22Rv1 (cell line): ENCODE results near the gene AGRN.
"Not testable (repeated sequence)": the region's sequence is repeated elsewhere in the genome, so short reads cannot be mapped to it uniquely, and the experiment has no call there.

Experiments used
- H3K27ac ChIP-seq: fragments of 450-650 bp; 2 replicates; pipeline ENCODE4 v1.5.1; 2017
- ZFX ChIP-seq: fragments of 450-650 bp; IDR thresholded peaks from 2 replicates; pipeline ENCODE4 v1.6.1; 2017; ENCODE audit warnings: antibody characterized with exemption, borderline replicate concordance
- TF ChIP-seq, protein P1 (sequence below): fragments of 450-650 bp; IDR thresholded peaks from 2 replicates; pipeline ENCODE4 v1.5.1; 2017; ENCODE audit warnings: mild to moderate bottlenecking

AGRN gene

DNA sequence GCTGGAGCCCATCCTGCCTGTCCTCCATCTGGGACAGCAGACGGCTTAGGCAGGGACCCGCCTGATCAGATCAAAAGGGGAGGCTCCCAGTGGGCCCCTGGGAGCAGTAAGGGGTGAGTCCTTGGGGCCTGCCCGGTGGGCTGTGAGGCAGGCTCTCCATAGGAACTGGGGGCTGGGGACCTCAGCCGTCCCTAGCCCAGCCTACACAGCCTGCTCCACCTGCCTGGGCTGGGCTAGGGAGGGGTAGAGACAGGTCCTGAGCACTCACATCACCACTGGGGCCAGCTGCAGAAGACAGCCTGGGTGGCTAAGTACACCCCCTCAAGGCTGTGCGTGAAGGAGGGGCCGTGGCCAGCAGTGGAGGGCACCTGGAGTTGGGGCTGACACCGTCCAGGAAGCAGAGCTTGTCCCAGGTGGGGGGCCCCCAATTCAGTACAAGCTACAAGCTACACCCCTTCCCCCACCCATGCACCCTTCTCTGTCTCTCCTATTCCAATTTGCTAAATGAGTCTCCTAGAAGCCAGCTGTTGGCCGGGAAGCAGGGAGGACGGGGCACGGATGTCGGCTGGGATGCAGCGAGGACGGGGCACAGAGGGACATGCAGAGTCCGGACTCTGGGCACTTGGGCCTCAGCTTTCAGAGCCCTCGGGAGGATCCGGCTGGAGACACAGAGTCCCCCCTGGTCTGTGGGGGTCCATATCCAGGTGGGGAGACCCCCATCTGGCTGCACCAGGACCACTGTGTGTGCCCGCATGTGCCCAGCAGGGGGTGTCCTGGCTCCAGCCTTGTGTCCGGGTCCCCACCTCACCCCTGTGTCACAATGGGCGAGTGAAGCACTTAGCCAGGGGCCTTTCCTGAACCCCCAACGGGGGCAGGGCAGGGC is 4.9 kb upstream of the AGRN start:
- H3K27ac ChIP-seq: peak overlapping the region; percentile 94
- TF ChIP-seq ZFX: no peak
- TF ChIP-seq, protein P1, sequence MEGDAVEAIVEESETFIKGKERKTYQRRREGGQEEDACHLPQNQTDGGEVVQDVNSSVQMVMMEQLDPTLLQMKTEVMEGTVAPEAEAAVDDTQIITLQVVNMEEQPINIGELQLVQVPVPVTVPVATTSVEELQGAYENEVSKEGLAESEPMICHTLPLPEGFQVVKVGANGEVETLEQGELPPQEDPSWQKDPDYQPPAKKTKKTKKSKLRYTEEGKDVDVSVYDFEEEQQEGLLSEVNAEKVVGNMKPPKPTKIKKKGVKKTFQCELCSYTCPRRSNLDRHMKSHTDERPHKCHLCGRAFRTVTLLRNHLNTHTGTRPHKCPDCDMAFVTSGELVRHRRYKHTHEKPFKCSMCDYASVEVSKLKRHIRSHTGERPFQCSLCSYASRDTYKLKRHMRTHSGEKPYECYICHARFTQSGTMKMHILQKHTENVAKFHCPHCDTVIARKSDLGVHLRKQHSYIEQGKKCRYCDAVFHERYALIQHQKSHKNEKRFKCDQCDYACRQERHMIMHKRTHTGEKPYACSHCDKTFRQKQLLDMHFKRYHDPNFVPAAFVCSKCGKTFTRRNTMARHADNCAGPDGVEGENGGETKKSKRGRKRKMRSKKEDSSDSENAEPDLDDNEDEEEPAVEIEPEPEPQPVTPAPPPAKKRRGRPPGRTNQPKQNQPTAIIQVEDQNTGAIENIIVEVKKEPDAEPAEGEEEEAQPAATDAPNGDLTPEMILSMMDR: peak; percentile 36

DNA sequence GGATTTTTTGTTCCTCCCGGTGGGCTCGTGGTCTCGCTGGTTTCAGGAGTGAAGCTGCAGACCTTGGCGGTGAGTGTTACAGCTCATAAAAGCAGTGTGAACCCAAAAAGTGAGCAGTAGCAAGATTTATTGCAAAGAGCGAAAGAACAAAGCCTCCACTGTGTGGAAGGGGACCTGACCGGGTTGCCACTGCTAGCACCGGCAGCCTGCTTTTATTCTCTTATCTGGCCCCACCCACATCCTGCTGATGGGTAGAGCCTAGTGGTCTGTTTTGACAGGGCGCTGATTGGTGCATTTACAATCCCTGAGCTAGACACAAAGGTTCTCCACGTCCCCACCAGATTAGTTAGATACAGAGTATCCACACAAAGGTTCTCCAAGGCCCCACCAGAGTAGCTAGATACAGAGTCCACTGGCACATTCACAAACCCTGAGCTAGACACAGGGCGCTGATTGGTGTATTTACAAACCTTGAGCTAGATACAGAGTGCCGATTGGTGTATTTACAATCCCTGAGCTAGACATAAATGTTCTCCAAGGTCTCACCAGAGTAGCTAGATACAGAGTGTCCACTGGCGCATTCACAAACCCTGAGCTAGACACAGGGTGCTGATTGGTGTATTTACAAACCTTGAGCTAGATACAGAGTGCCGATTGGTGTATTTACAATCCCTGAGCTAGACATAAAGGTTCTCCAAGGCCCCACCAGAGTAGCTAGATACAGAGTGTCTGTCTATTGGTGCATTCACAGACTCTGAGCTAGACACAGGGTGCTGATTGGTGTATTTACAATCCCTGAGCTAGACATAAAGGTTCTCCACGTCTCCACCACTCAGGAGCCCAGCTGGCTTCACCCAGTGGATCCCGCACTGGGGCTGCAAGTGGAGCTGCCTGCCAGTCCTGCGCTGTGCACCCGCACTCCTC is 2.3 kb upstream of the AGRN start:
- peak overlapping the region; percentile 30; the same call in 1 of the 2 replicates for H3K27ac ChIP-seq

DNA sequence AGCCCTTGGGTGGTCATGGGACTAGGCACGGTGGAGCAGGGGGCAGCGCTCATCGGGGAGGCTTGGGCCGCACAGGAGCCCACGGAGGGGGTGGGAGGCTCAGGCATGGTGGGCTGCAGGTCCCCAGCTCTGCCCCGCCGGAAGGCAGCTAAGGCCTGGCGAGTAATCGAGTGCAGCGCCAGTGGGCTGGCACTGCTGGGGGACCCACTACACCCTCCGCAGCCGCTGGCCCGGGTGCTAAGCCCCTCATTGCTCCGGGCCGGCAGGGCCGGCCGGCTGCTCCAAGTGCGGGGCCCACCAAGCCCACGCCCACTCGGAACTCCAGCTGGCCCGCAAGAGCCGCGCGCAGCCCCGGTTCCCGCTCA is 1.6 kb upstream of the AGRN start:
- not testable (repeated sequence) for H3K27ac ChIP-seq

DNA sequence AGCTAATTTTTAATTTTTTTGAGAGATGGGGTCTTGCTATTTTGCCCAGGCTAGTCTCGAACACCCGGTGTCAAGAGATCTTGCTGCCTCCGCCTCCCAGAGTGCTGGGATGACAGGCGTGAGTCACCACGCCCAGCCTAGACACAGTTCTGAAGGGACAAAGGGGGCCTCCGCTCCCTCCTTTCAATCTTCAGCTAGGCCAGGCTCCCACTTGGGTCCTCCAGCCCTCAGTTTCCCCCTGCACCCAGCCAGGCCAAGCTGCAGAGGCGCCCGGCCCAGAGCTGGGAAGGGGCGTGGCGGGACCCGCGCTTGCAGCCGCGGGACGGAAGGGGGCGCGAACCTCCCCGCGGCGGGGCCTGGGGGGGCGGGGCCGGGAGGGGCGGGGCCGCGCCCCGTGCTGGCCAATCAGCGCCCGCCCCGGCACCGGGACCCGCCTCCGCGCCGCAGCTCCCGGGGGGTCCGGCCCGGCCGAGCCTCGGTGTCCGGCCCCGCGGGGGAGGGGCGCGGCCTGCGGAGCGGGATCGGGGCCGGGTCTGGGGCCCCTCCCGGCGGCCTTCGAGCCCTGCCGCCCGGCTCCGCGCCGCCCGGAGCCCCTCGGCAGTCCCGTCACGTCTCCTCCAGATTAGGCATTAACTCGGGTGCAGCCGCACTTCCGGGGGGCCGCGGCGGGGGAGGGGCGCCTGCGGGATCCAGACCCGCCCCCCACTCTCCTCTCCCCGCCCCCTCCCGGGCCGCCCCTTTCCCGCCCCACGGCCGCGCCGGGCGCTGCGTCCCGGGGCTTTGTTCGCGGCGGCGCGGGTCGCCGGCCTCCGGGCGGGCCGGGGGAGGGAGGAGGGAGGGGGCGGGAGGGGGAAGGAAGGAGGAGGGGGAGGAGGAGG is 559 bp upstream of the AGRN start:
- TF ChIP-seq, protein P1: peak; percentile 89
- no peak for TF ChIP-seq ZFX
- peak overlapping the region; percentile 87 for H3K27ac ChIP-seq

DNA sequence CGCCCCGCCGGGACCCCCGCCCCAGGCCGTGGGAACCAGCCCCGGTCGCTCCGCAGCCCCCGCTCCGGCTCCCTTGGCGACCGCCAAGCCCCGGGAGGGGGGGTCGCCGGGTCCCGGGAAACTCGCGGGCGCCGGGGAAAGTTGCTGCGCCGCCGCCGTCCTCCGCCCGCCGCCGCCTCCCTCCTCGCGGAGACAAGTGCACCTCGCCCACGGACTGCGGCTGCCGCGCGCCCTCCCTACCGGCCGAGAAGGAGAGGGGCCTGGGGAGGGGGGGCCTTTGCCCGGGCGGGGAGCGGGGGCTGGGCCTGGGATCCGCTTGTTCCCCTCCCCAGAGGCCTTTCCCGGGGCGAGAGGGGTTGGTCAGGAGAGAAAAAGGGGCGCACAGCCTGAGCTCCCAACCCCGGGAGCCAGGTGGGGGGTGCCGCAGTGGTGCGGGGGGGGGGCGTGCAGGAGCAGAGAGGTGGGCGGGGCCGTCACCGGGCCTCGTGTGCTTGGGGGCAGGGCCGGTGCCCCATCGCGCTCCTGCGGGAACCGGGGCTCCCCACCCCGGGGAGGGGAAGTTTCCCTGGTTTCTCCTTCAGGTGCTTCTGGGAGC is 592 bp downstream of the AGRN start:
- peak overlapping the region; percentile 87 for H3K27ac ChIP-seq
- TF ChIP-seq ZFX: no peak
- TF ChIP-seq, protein P1: no peak

DNA sequence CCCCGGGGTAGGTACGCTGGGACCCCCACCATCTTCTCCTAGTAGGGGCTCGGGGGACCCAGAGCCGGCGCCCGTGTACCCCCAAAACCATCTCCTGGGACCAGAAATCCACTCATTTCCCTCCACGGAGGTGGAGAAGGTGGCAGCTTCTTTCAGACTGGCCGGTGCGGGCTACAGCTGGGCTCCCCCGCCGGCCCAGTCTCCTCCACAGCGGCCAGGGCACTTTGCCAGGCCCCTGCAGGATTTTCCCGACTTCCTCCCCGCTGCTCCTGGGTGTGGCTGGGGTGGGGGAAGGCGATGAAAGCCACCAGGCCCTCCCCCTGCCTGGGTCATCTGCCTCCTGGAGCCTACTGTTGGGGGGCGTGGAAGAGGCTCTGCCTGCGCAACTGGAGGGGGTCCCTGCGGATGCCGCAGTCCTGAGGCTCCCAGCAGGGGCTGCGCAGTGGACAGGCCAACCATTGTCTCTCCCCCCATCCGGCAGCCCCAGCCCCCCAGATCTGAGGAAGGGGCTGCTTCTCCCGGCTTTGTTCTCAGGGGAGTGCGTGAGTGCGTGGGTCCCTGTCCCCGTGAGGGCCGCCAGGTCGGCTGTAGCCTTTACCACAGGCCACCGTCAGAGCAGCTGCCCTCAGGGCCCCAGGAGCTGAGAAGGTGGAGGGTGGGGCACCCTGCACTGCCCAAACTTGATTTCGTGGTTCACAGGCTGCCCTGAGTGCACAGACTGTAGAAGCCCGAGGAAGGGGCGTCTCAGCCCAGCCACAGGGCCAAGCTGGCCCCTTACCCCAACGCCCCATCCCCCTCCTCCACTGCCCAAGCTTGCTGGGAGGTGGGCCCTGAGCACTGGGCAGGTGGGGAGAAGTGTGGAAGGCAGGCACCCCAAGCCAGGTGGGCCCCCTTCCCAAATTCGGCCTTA is 1.3 kb downstream of the AGRN start:
- TF ChIP-seq ZFX: no peak
- TF ChIP-seq, protein P1: no peak

DNA sequence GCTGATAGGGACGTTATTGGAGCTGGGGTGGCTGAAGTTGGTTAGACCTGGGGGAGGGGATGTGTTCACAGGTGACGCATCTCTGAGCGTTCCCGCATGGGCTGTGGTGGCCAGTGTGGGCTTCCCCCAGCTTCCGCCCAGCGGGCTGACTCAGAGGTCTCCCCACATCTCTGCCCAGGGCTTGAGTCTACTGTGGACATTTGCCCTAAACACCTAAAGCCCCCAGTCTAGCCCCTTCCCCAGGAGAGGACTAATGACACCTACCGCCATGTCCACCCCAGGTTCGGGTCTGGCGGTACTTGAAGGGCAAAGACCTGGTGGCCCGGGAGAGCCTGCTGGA is 2.0 kb downstream of the AGRN start:
- TF ChIP-seq, protein P1: no peak
- TF ChIP-seq ZFX: no peak
- peak overlapping the region; percentile 87 for H3K27ac ChIP-seq

More for the DNA sequence above, 1.3 kb downstream of the AGRN start:
- H3K27ac ChIP-seq: peak overlapping the region; percentile 87
